OCI-M1 (cell line): ENCODE data around the gene MARCHF3.
"Not testable (repeated sequence)": the region's sequence is repeated elsewhere in the genome, so short reads cannot be mapped to it uniquely, and the experiment has no call there.

ENCODE experiments used
- DNase-seq: peaks from one replicate; lab custom pipeline; 2025; lab: John Stamatoyannopoulos, UW

MARCHF3 gene

GRCh38 chr5:127030259-127031146 is at the start of gene MARCHF3:
TSS of gene MARCHF3 (minus strand) at chr5:127030558. CDS start at chr5:126918171, 112,387 bp downstream.
- peak; percentile 90 for DNase-seq

GRCh38 chr5:127079994-127080491 is 49.7 kb upstream of the MARCHF3 start:
- peak; percentile 24 for DNase-seq

GRCh38 chr5:127077366-127077765 is 47.0 kb upstream of the MARCHF3 start:
- no peak for DNase-seq

GRCh38 chr5:127076315-127077129 is 46.2 kb upstream of the MARCHF3 start:
- no peak for DNase-seq

- no peak for DNase-seq
Measured at GRCh38 chr5:127074466-127074865, 44.1 kb upstream of the MARCHF3 start.

- DNase-seq: peak; percentile 1
Measured at GRCh38 chr5:127072861-127073846, 42.8 kb upstream of the MARCHF3 start, which contains the start of gene C5orf63. TSS of gene C5orf63 (minus strand) at chr5:127073502. CDS start at chr5:127058995, 14,507 bp downstream.

GRCh38 chr5:127070243-127070642 is 39.9 kb upstream of the MARCHF3 start:
- DNase-seq: no peak

GRCh38 chr5:127068493-127069214 is 38.3 kb upstream of the MARCHF3 start:
- DNase-seq: no peak

- no peak for DNase-seq
Measured at GRCh38 chr5:127066721-127067120, 36.4 kb upstream of the MARCHF3 start.

GRCh38 chr5:127064253-127064840 is 34.0 kb upstream of the MARCHF3 start:
- DNase-seq: no peak

GRCh38 chr5:127063257-127063913 is 33.0 kb upstream of the MARCHF3 start:
- DNase-seq: no peak

GRCh38 chr5:127061956-127062355 is 31.6 kb upstream of the MARCHF3 start:
- no peak for DNase-seq

GRCh38 chr5:127061537-127061936 is 31.2 kb upstream of the MARCHF3 start:
- DNase-seq: no peak

- no peak for DNase-seq
Measured at GRCh38 chr5:127060470-127060985, 30.2 kb upstream of the MARCHF3 start.

GRCh38 chr5:127056896-127057295 is 26.5 kb upstream of the MARCHF3 start:
- no peak for DNase-seq

- DNase-seq: no peak
Measured at GRCh38 chr5:127055880-127056653, 25.7 kb upstream of the MARCHF3 start.

- DNase-seq: not testable (repeated sequence)
Measured at GRCh38 chr5:127053551-127053950, 23.2 kb upstream of the MARCHF3 start.

GRCh38 chr5:127053049-127053448 is 22.7 kb upstream of the MARCHF3 start:
- no peak for DNase-seq

GRCh38 chr5:127051591-127051990 is 21.2 kb upstream of the MARCHF3 start:
- no peak for DNase-seq
